ENCODE data around the gene TMEM209.
"Not testable (repeated sequence)": the region's sequence is repeated elsewhere in the genome, so short reads cannot be mapped to it uniquely, and the experiment has no call there.

Gene TMEM209

DNA sequence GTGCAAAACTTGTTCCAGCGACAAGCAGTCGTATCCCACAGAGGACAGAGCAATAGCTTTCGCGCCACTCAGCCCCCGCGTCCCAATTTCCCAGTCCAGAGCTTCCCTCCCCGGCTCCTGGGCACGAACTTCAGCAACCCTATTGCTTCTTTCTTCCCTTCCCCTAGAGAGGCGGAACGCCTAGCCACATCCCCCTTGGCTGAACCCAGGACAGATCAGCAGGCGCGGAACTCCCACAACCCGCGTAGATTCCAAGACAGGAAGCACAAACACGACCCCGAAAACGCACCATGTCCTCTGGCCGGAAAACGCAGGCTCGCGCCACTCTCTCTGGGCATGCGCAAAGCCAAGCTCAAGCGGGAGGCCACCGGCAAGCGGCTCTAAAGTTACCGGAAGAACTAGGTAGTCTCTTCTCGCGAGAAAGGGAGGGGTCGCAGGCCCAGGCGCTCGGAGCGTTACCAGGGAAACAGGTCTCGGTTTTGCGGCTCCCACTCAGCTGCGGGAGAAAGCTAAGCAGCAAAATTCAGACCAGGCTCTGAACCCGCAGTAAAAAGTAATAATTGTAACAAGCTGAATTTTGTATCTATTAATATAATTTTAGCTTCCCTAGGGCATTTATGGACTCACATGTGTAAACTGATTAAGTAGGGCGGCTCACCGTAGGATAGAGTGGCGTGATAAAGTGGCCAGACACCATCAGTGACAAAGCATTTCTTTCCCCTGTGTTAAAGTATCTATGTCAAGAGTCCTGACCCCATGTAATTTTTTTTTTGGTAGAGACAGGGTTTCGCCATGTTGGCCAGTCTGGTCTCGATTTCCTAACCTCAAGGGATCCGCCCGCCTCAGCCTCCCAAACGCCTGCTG lies at the start of gene TMEM209:
TSS of gene TMEM209 (minus strand) at position 323 of the 864 bp plus-strand sequence. CDS start at position 292, 31 bp downstream.
- DNase-seq = peak; percentile 99

- no peak for DNase-seq
These were observed 49.3 kb upstream of the TMEM209 start for GRCh38 chr7:130254555-130254954.

DNA sequence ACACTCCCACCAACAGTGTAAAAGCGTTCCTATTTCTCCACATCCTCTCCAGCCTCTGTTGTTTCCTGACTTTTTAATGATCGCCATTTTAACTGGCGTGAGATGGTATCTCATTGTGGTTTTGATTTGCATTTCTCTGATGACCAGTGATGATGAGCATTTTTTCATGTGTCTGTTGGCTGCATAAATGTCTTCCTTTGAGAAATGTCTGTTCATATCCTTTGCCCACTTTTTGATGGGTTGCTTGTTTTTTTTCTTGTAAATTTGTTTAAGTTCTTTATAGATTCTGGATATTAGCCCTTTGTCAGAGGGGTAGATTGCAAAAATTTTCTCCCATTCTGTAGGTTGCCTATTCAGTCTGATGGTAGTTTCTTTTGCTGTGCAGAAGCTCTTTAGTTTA lies 44.4 kb upstream of the TMEM209 start:
- DNase-seq = not testable (repeated sequence)

DNA sequence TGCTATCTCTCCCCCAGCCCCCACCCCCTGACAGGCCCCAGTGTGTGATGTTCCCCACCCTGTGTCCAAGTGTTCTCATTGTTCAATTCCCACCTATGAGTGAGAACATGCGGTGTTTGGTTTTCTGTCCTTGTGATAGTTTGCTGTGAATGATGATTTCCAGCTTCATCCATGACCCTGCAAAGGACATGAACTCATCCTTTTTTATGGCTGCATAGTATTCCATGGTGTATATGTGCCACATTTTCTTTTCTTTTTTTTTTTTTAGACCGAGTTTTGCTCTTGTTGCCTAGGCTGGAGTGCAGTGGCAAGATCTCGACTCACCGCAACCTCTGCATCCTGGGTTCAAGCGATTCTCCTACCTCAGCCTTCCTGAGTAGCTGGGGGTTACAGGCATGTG lies 43.6 kb upstream of the TMEM209 start:
- DNase-seq = not testable (repeated sequence)

- DNase-seq = not testable (repeated sequence)
These were observed 41.3 kb upstream of the TMEM209 start for GRCh38 chr7:130246491-130246890.

DNA sequence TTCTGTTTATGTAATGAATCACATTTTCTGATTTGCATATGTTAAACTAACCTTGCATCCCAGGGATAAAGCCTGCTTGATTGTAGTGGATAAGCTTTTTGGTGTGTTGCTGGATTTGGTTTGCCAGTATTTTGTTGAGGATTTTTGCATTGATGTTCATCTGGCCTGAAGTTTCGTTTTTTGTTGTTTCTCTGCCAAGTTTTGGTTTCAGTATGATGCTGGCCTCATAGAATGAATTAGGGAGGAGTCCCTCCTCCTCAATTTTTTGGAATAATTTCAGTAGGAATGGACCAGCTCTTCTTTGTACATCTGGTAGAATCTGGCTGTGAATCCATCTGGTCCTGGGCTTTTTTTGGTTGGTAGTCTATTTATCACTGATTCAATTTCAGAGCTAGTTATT lies 38.3 kb upstream of the TMEM209 start:
- DNase-seq = not testable (repeated sequence)

GRCh38 chr7:130242198-130243014 lies 37.2 kb upstream of the TMEM209 start:
- peak; percentile 63 for DNase-seq

- no peak for DNase-seq
These were observed 35.0 kb upstream of the TMEM209 start for GRCh38 chr7:130240240-130240639.

DNA sequence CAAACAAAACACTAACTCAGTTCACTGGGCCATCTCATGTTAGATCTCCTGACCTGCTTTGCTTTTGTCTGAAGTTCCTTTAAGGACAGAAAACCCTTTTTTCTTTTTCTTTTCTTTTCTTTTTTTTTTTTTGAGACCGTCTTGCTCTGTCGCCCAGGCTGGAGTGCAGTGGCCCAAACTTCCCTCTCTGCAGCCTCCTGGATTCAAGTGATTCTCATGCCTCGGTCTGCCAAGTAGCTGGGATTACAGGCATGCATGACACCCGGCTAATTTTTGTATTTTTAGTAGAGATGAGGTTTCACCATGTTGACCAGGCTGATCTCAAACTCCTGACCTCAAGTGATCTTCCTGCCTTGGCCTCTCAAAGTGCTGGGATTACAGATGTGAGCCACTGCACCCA lies 31.2 kb upstream of the TMEM209 start:
- DNase-seq = not testable (repeated sequence)

DNA sequence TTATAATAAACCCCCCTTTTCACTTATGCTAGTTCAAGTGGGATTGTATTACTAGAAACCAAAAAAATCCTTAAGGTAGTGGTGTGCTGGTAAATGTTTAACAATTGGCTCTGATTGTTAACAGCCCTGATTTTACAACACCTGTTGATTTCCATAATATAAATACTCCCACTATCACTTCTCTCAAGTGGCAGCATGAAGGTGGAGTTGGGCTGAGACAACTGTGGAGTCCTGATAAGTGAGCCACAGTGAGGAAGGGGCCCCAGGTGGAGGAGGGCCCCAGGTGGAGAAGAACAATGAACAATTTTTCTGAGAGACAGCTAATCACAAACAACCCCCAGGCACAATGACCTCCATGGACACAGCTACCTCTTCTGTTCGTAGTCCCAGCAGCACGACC lies 28.9 kb upstream of the TMEM209 start:
- no peak for DNase-seq

DNA sequence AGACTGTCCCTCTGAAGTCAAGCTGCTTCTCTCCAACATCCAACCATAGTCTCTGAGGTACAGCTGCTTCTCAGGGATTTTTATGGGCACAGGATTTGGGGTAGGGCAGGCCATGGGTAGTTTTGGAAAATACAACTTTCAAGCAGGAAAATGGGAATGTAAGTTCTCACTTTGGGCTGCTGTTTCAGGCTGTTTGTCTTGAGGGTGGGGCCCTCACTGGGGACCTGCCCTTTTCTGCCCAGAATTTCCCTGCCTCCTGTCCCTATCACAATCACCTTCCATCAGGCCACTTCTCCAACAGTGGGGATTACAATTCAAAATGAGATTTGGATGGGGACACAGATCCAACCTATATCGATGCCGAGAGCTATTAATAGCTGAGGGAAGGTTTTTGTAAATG lies 27.0 kb upstream of the TMEM209 start:
- no peak for DNase-seq

DNA sequence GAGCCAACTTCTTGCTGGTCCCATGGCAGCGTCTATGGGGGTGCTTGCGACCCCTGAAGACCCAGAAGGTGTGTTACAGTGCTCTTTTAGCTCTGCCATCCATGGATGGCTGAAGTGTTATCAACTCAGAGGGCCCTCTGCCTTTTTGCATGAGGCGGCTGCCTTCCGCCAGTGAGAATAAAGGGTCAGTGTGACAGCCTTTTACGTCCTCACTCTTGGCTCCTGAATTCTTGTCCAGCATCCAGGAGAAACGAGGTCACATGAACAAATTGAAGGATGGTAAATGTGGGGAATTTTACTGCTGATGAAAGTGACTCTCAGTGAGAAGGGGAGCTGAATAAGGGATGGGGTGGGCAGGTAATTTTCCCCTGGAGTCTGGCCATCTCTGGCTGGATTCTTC lies 26.6 kb upstream of the TMEM209 start:
- DNase-seq = no peak

DNA sequence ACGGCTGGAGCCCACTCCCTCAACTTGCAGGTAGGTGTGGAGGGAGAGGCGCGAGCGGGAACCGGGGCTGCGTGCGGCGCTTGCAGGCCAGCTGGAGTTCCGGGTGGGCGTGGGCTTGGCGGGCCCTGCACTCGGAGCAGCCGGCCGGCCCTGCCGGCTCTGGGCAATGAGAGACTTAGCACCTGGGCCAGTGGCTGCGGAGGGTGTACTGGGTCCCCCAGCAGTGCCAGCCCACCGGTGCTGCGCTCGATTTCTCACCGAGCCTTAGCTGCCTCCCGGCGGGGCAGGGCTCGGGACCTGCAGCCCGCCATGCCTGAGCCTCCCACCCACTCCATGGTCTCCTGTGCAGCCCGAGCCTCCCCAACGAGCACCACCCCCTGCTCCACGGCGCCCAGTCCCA lies 24.8 kb upstream of the TMEM209 start:
- not testable (repeated sequence) for DNase-seq

- no peak for DNase-seq
These were observed 23.8 kb upstream of the TMEM209 start for GRCh38 chr7:130228840-130229502.

GRCh38 chr7:130227883-130228575 lies 22.8 kb upstream of the TMEM209 start:
- DNase-seq = peak; percentile 71

DNA sequence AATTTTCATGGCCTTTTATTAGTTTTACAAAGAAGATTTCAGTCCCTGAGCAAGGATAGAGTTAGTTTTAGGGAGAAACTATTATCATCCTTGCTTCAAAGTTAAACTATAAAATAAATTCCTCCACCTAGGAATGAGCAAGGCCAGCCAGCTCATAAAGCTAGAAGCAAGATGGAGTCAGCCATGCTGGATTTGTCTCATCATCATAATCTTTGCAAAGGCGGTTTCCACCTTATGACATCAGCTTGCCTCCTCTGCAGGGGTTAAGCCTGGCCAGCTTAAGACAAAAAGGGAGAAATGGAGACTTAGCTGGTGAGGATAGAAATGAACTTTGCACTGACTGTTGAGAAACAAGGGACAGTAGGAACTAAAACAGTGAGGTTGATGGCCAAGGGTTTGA lies 21.1 kb upstream of the TMEM209 start:
- no peak for DNase-seq

DNA sequence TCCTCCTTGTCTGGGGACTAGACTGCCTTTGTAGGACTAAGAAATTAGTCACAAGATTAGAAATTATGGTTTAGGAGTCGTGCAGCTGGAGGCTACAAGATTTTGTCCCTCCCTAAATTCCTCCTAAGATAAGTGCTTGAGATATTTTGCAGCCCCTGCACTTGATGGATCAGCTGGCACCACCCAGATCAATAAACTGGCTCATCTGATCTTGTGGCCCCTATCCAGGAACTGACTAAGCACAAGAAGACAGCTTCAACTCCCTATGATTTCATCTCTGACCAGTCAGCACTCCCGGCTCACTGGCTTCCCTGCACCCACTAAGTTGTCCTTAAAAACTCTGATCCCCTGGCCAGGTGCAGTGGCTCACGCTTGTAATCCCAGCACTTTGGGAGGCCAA lies 19.7 kb upstream of the TMEM209 start:
- DNase-seq = not testable (repeated sequence)

DNA sequence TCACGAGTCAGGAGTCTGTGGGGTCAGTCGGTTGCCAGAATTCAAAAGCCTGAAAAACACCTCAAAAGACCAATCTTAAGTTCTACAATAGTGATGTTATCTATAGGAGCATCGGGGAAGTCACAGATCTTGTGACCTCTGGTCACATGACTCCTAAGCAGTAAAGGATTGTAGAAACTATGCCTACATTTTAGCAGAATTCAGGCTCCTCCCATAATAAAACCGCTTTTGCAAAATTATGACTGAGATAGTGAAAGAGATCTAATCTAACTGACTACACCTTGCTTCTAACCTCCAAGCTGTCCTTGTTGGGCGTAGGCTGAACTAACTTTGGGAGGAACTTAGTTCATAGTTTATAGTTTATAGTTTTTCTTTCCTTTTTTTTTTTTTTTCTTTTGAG lies 19.0 kb upstream of the TMEM209 start:
- DNase-seq = no peak

- DNase-seq = no peak
These were observed 18.4 kb upstream of the TMEM209 start for GRCh38 chr7:130223646-130224045.

GRCh38 chr7:130221746-130222145 lies 16.5 kb upstream of the TMEM209 start:
- no peak for DNase-seq

DNA sequence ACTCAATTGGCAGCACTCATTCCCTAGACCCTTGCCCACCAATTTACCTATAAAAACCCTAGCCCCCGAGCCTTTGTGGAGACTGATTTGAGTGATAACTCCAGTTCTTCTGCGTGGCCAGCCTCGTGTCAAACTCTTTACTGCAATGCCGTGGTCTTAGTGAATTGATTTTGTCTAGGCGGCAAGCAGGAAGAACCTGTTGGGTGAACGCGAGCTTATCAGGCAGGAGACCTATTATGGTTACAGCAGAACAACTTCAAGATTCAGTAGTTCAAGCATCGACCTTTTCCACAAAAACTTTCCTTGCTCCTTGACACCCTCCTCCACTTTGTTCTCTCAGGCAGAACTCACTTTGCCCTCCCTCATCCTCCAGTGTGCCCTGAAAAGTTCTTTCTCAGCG lies 14.7 kb upstream of the TMEM209 start:
- no peak for DNase-seq

- no peak for DNase-seq
These were observed 13.8 kb upstream of the TMEM209 start for GRCh38 chr7:130218806-130219620.
